ENCODE results near the gene ISX.

GRCh38 chr22:35051013-35051535 lies 14.9 kb upstream of the ISX start:
- TF ChIP-seq, protein P1, sequence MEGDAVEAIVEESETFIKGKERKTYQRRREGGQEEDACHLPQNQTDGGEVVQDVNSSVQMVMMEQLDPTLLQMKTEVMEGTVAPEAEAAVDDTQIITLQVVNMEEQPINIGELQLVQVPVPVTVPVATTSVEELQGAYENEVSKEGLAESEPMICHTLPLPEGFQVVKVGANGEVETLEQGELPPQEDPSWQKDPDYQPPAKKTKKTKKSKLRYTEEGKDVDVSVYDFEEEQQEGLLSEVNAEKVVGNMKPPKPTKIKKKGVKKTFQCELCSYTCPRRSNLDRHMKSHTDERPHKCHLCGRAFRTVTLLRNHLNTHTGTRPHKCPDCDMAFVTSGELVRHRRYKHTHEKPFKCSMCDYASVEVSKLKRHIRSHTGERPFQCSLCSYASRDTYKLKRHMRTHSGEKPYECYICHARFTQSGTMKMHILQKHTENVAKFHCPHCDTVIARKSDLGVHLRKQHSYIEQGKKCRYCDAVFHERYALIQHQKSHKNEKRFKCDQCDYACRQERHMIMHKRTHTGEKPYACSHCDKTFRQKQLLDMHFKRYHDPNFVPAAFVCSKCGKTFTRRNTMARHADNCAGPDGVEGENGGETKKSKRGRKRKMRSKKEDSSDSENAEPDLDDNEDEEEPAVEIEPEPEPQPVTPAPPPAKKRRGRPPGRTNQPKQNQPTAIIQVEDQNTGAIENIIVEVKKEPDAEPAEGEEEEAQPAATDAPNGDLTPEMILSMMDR (conservative IDR thresholded peaks at IDR 0.05; ENCODE audit: low read length), result no peak
- no peak for TF ChIP-seq EZH2phosphoT487 (IDR thresholded peaks at IDR 0.05; ENCODE audit: borderline replicate concordance, low read depth, low read length)

Data from OCI-LY7 (cell line).